Measurements from ENCODE around the gene MRPL24. TPM values are rescaled to one million over a fixed set of nuclear protein-coding genes. Genes with fewer than 3 reads are reported as not detected.
A peak's percentile ranks its signal among the peaks of the same experiment; 100 is the strongest.

The MRPL24 gene
- total RNA-seq, 2 experiments from 2014 or later: 55.3 to 56.6 TPM

GRCh38 chr1:156693848-156694689 is 46.8 kb downstream of the MRPL24 start:
- no peak overlapping the region for H3K27ac ChIP-seq (ENCODE audit: low read depth, low read length, poor library complexity, severe bottlenecking)
- peaks cover 16% of the 10 kb centered on the region for H3K4me1 ChIP-seq (ENCODE audit: insufficient read depth, low read length, poor library complexity, severe bottlenecking)
- H3K9me2 ChIP-seq (ENCODE audit: insufficient read depth, low read length): no peaks in the 10 kb centered on the region
- no peaks in the 10 kb centered on the region for H3K9me3 ChIP-seq (ENCODE audit: low read length)
- H3K79me2 ChIP-seq (ENCODE audit: insufficient read depth, low read depth, low read length): no peaks in the 10 kb centered on the region
- ChIA-PET POLR2A (no interaction called here), CTCF (ENCODE audit: unreplicated experiment) (no interaction called here)
- no TSS peak for BruUV-seq (replicated peaks)
- H3K4me3 ChIP-seq (ENCODE audit: low read depth, low read length, poor library complexity, severe bottlenecking): no peak overlapping the region
- intact Hi-C loops (cut with micrococcal nuclease; ENCODE audit: unreplicated experiment): no loop called here
- H2AFZ ChIP-seq (ENCODE audit: low read length): no peak overlapping the region
- H3K36me3 ChIP-seq (ENCODE audit: insufficient read depth, low read length): no peaks in the 10 kb centered on the region
- H3K4me2 ChIP-seq (ENCODE audit: low read length): no peak overlapping the region
- TF ChIP-seq EZH2phosphoT487 (IDR thresholded peaks at IDR 0.05; ENCODE audit: borderline replicate concordance, low read depth, low read length) (no peak), CTCF (conservative IDR thresholded peaks at IDR 0.05; ENCODE audit: low read length) (no peak)
- DNase-seq (ENCODE audit: low spot score): no peak
- no peaks in the 10 kb centered on the region for H4K20me1 ChIP-seq (ENCODE audit: insufficient read depth, low read length)

GRCh38 chr1:156692925-156693847 is 47.7 kb downstream of the MRPL24 start:
- DNase-seq (ENCODE audit: low spot score): peak; percentile 55
- peaks cover 17% of the 10 kb centered on the region for H3K4me1 ChIP-seq (ENCODE audit: insufficient read depth, low read length, poor library complexity, severe bottlenecking)
- intact Hi-C loops (cut with micrococcal nuclease; ENCODE audit: unreplicated experiment): no loop called here
- no peaks in the 10 kb centered on the region for H4K20me1 ChIP-seq (ENCODE audit: insufficient read depth, low read length)
- no TSS peak for BruUV-seq (replicated peaks)
- no peak overlapping the region for H2AFZ ChIP-seq (ENCODE audit: low read length)
- H3K27ac ChIP-seq (ENCODE audit: low read depth, low read length, poor library complexity, severe bottlenecking): no peak overlapping the region
- H3K9me3 ChIP-seq (ENCODE audit: low read length): no peaks in the 10 kb centered on the region
- H3K79me2 ChIP-seq (ENCODE audit: insufficient read depth, low read depth, low read length): no peaks in the 10 kb centered on the region
- POLR2A ChIA-PET: interaction anchor here (0.6 kb wide), 1 partner anchor 386 kb away, joined by 3 read pairs; no protein-coding TSS in a partner anchor
- no peak overlapping the region for H3K4me3 ChIP-seq (ENCODE audit: low read depth, low read length, poor library complexity, severe bottlenecking)
- peak overlapping the region; percentile 31 for H3K4me2 ChIP-seq (ENCODE audit: low read length)
- no peaks in the 10 kb centered on the region for H3K36me3 ChIP-seq (ENCODE audit: insufficient read depth, low read length)
- no peak for TF ChIP-seq CTCF (conservative IDR thresholded peaks at IDR 0.05; ENCODE audit: low read length)
- no peak for TF ChIP-seq EZH2phosphoT487 (IDR thresholded peaks at IDR 0.05; ENCODE audit: borderline replicate concordance, low read depth, low read length)
- H3K9me2 ChIP-seq (ENCODE audit: insufficient read depth, low read length): no peaks in the 10 kb centered on the region
- CTCF ChIA-PET (ENCODE audit: unreplicated experiment): no interaction called here
